Mononuclear cell (primary cell): ENCODE data around the gene IGFBP1. TPM values are rescaled to one million over a fixed set of nuclear protein-coding genes. Genes with fewer than 3 reads are reported as not detected.

Experiments used
- H3K27me3 ChIP-seq: 2 replicates; pipeline ENCODE4 v1.6.0; 2011; ENCODE audit warnings: low read length, control low read depth; ENCODE audit not compliant: insufficient read depth
- H3K4me1 ChIP-seq: 2 replicates; pipeline ENCODE4 v1.5.1; 2011; ENCODE audit warnings: mild to moderate bottlenecking, low read length, control low read depth; ENCODE audit not compliant: insufficient read depth
- H3K4me3 ChIP-seq: 2 replicates; pipeline ENCODE4 v1.5.1; 2011; ENCODE audit warnings: mild to moderate bottlenecking, low read length, moderate library complexity
- H3K9me3 ChIP-seq: 2 replicates; pipeline ENCODE4 v1.5.1; 2011; ENCODE audit warnings: low read depth, mild to moderate bottlenecking, control low read depth, low read length
- total RNA-seq: library from RNA; depleted of rRNA; stranded (reverse); fragments of >200 nt; gene quantifications from one replicate; pipeline ENCODE4 v1.2.3, GENCODE V29; 2012

Gene IGFBP1
- total RNA-seq, 1 donor: not detected

GRCh38 chr7:45912972-45913371, 24.7 kb downstream of the IGFBP1 start:
- Histone ChIP-seq H3K9me3 (no peaks in the 10 kb centered on the region), H3K4me1 (no peaks in the 10 kb centered on the region), H3K27me3 (peaks cover 4% of the 10 kb centered on the region), H3K4me3 (no peak overlapping the region)

- Histone ChIP-seq H3K27me3 (peaks cover 23% of the 10 kb centered on the region), H3K4me3 (no peak overlapping the region), H3K9me3 (no peaks in the 10 kb centered on the region), H3K4me1 (no peaks in the 10 kb centered on the region)
These were observed 26.6 kb downstream of the IGFBP1 start for GRCh38 chr7:45914911-45915310.

- no peak overlapping the region for H3K4me3 ChIP-seq
- no peaks in the 10 kb centered on the region for H3K4me1 ChIP-seq
- no peaks in the 10 kb centered on the region for H3K9me3 ChIP-seq
- H3K27me3 ChIP-seq: peaks cover 29% of the 10 kb centered on the region
These were observed 27.3 kb downstream of the IGFBP1 start for GRCh38 chr7:45915606-45916005.

- peaks cover 37% of the 10 kb centered on the region for H3K27me3 ChIP-seq
- no peaks in the 10 kb centered on the region for H3K4me1 ChIP-seq
- H3K4me3 ChIP-seq: no peak overlapping the region
- no peaks in the 10 kb centered on the region for H3K9me3 ChIP-seq
These were observed 28.8 kb downstream of the IGFBP1 start for GRCh38 chr7:45917064-45917463.

GRCh38 chr7:45917658-45918057, 29.4 kb downstream of the IGFBP1 start:
- Histone ChIP-seq H3K9me3 (no peaks in the 10 kb centered on the region), H3K4me1 (no peaks in the 10 kb centered on the region)

GRCh38 chr7:45918556-45918955, 30.3 kb downstream of the IGFBP1 start:
- no peaks in the 10 kb centered on the region for H3K9me3 ChIP-seq
- H3K4me3 ChIP-seq: no peak overlapping the region
- H3K27me3 ChIP-seq: peaks cover 49% of the 10 kb centered on the region
- no peaks in the 10 kb centered on the region for H3K4me1 ChIP-seq

More at GRCh38 chr7:45917658-45918057, 29.4 kb downstream of the IGFBP1 start:
- peaks cover 43% of the 10 kb centered on the region for H3K27me3 ChIP-seq
- no peak overlapping the region for H3K4me3 ChIP-seq

- no peak overlapping the region for H3K4me3 ChIP-seq
- H3K27me3 ChIP-seq: peaks cover 56% of the 10 kb centered on the region
- H3K4me1 ChIP-seq: no peaks in the 10 kb centered on the region
- H3K9me3 ChIP-seq: no peaks in the 10 kb centered on the region
These were observed 31.0 kb downstream of the IGFBP1 start for GRCh38 chr7:45919231-45919784.

- H3K4me1 ChIP-seq: no peaks in the 10 kb centered on the region
- H3K27me3 ChIP-seq: peaks cover 62% of the 10 kb centered on the region
- H3K4me3 ChIP-seq: no peak overlapping the region
- no peaks in the 10 kb centered on the region for H3K9me3 ChIP-seq
These were observed 31.7 kb downstream of the IGFBP1 start for GRCh38 chr7:45919993-45920459.

- H3K4me3 ChIP-seq: no peak within 1 kb of the TSS
- no peaks in the 10 kb centered on the region for H3K4me1 ChIP-seq
- peaks cover 65% of the 10 kb centered on the region for H3K27me3 ChIP-seq
- no peaks in the 10 kb centered on the region for H3K9me3 ChIP-seq
These were observed 32.5 kb downstream of the IGFBP1 start, which contains the start of gene IGFBP3 for GRCh38 chr7:45920502-45921380. IGFBP3 (minus strand) TSS chr7:45921272; CDS start chr7:45921140, 132 bp downstream.

GRCh38 chr7:45921381-45921698, 33.1 kb downstream of the IGFBP1 start:
- no peaks in the 10 kb centered on the region for H3K9me3 ChIP-seq
- H3K4me3 ChIP-seq: no peak overlapping the region
- peaks cover 65% of the 10 kb centered on the region for H3K27me3 ChIP-seq
- H3K4me1 ChIP-seq: no peaks in the 10 kb centered on the region

GRCh38 chr7:45921699-45922519, 33.6 kb downstream of the IGFBP1 start:
- H3K27me3 ChIP-seq: peaks cover 65% of the 10 kb centered on the region
- no peak overlapping the region for H3K4me3 ChIP-seq
- no peaks in the 10 kb centered on the region for H3K9me3 ChIP-seq
- no peaks in the 10 kb centered on the region for H3K4me1 ChIP-seq

GRCh38 chr7:45922810-45923209, 34.5 kb downstream of the IGFBP1 start:
- Histone ChIP-seq H3K27me3 (peaks cover 63% of the 10 kb centered on the region), H3K4me3 (no peak overlapping the region), H3K9me3 (no peaks in the 10 kb centered on the region), H3K4me1 (no peaks in the 10 kb centered on the region)

GRCh38 chr7:45923290-45923689, 35.0 kb downstream of the IGFBP1 start:
- Histone ChIP-seq H3K9me3 (no peaks in the 10 kb centered on the region), H3K27me3 (peaks cover 58% of the 10 kb centered on the region), H3K4me1 (no peaks in the 10 kb centered on the region), H3K4me3 (no peak overlapping the region)

- peaks cover 53% of the 10 kb centered on the region for H3K27me3 ChIP-seq
- no peaks in the 10 kb centered on the region for H3K4me1 ChIP-seq
- H3K9me3 ChIP-seq: no peaks in the 10 kb centered on the region
- H3K4me3 ChIP-seq: no peak overlapping the region
These were observed 35.5 kb downstream of the IGFBP1 start for GRCh38 chr7:45923818-45924217.

- Histone ChIP-seq H3K4me1 (no peaks in the 10 kb centered on the region), H3K9me3 (no peaks in the 10 kb centered on the region), H3K27me3 (peaks cover 48% of the 10 kb centered on the region), H3K4me3 (no peak overlapping the region)
These were observed 36.0 kb downstream of the IGFBP1 start for GRCh38 chr7:45924283-45924682.
